KG1 (cell line): ENCODE measurements around the gene FXYD3.

Experiments
- DNase-seq: peaks from one replicate; lab custom pipeline; 2025; lab: John Stamatoyannopoulos, UW

The FXYD3 gene

DNA sequence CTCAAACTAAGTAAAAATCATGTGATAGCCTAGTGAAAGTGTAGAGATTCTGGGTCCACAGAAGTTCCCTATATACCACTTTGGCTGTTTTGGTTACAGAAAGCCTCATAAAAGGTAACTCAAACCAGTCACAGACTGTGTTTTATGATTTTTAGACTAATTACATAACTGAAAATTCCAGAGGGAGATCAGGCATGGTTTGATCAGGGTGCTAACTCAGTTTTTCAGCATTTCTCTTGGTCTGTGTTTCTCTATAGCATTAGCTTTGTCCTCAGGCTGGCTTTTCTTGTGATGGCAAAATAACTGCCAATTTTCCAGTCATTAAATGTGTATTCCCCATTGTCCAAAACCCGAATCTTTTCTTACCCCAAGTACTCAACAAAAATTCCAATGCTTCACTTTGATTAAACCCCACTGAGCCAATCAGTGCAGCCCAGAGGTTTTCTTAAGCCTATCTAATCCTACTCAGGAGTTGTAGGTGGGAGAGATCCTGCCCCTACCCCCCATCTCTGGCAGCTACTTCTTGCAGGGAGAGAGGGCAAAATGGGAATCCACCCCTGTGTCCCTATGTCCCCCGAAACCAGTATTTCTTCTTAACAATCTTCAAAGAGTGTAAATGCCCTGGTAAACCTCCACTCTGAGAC lies 8.6 kb upstream of the FXYD3 start:
- no peak for DNase-seq

- no peak for DNase-seq
These were observed 8.1 kb upstream of the FXYD3 start for GRCh38 chr19:35107545-35107944.

GRCh38 chr19:35108730-35109129 lies 6.9 kb upstream of the FXYD3 start:
- DNase-seq: no peak

- no peak for DNase-seq
These were observed 6.1 kb upstream of the FXYD3 start for GRCh38 chr19:35109395-35110112.

GRCh38 chr19:35110974-35111373 lies 4.6 kb upstream of the FXYD3 start:
- no peak for DNase-seq

- DNase-seq: no peak
These were observed 2.5 kb upstream of the FXYD3 start for GRCh38 chr19:35112995-35113688.

DNA sequence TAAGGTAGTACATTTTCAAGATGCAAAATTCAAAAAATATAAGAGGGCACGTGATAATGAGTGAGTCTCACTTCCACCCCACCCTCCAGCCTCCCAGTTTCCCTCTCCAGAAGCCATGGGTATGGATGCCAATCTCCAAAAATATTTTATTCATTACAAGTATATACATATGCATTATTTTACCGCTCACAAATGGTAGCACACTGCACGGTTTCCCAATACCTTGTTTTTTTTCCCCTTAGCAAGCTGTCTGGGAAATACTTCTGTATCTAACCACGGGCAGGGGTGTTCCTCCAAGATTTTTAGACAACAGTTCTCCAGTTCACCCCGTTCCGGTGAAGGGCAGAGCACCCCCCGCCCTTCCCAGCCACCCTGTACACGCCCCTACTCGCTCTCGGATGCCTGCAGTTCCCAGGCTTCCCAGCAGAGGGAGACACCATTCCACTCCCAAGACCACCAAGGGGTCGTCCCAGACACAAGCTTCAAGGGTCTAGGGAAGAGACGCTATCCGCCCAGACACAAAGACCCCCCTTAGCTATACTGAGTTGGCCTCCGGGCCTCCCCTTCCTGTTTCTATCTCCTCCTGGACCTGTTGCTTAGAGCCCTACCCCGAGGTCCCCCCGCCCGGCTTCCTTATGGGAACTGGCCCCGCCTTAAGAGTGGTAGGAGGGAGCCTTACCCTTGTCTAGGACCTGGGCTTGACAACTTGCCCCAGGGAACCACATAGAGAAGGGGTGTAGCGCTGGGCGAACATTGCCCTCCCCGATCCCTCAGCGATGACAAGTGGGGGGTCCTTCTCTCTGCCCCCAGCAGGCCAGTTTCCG lies 1.1 kb upstream of the FXYD3 start:
- peak; percentile 12 for DNase-seq

- DNase-seq: no peak
These were observed 614 bp downstream of the FXYD3 start for GRCh38 chr19:35116072-35116801.

DNA sequence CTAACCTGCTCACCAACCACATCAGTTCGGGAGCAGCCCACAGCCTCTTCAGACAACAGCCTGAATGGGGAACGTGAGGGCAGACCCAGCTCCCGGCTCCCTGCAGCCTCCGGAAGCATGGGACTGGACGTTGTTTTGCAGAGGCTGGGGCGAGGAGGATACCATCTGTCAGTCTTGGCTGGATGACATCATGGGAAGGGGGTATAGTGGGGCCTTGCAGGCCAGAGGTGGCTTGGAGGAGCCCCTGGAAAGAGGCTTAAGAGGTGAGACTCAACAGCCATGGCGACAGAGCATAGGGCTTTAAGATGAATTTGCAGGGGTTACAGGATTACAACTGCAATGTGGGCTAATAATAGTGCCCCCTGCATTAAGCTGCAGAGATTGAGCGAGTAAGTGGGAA lies 1.5 kb downstream of the FXYD3 start:
- no peak for DNase-seq

- DNase-seq: no peak
These were observed 2.2 kb downstream of the FXYD3 start for GRCh38 chr19:35117799-35118198.

DNA sequence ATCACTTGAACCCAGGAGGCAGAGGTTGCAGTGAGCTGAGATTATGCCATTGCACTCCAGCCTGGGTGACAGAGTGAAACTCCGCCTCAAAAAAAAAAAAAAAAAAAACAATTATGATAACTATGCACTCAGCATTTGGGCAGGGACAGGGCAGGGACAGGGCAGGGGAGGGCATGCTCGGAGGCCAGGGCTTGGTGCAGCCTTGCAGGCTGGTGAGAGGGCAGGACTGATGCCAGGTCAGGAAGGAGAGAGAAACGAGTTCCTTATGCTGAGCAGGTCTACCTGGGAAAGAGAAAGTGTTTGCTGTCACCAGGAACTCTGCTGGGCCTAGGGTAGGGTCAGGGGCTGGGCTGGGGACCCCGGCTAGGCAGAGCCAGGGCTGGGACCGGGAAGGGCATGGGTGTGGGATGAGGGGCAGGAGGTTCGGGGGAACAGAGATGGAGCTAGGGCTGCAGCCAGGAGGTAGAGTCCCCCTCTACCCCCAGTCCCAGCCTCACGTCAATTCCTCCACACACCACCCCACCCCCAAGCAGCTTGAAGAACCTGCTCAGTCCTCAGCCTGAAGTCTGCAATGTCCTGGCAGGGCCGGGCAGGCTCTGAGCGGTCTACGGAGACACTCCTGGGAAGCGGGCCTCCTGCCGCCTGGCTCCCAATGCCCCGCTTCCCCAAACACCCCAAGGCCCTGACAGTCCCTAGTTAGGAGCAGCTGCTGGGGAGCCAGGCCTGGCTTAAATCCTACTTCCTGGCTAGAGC lies 2.8 kb downstream of the FXYD3 start:
- DNase-seq: no peak

- DNase-seq: no peak
These were observed 3.5 kb downstream of the FXYD3 start for GRCh38 chr19:35119091-35119490.

DNA sequence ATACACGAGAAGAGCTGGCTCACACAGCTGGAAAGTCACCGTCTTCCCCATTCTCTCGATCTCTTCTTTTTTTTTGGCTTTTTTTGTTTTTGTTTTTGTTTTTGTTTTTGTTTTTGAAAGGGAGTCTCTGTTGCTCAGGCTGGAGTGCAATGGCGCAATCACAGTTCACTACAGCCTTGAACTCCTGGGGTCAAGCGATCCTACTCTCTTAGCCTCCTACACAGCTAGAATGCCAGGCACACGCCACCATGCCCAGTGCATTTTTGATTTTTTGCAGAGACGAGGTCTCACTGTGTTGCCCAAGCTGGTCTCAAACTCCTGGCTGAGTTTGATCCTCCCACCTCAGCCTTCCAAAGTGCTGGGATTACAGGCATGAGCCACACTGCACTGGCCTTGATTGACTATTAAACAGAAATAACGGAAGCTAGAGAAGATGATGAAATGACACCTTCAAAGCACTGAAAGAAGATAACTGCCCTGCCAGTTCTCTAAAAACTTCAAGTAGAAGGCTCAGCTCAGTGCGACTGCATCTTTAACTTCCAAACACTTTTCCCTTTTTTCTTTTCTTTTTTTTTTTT lies 4.0 kb downstream of the FXYD3 start:
- no peak for DNase-seq

GRCh38 chr19:35120492-35120891 lies 4.9 kb downstream of the FXYD3 start:
- no peak for DNase-seq

GRCh38 chr19:35120898-35121297 lies 5.3 kb downstream of the FXYD3 start:
- DNase-seq: no peak

DNA sequence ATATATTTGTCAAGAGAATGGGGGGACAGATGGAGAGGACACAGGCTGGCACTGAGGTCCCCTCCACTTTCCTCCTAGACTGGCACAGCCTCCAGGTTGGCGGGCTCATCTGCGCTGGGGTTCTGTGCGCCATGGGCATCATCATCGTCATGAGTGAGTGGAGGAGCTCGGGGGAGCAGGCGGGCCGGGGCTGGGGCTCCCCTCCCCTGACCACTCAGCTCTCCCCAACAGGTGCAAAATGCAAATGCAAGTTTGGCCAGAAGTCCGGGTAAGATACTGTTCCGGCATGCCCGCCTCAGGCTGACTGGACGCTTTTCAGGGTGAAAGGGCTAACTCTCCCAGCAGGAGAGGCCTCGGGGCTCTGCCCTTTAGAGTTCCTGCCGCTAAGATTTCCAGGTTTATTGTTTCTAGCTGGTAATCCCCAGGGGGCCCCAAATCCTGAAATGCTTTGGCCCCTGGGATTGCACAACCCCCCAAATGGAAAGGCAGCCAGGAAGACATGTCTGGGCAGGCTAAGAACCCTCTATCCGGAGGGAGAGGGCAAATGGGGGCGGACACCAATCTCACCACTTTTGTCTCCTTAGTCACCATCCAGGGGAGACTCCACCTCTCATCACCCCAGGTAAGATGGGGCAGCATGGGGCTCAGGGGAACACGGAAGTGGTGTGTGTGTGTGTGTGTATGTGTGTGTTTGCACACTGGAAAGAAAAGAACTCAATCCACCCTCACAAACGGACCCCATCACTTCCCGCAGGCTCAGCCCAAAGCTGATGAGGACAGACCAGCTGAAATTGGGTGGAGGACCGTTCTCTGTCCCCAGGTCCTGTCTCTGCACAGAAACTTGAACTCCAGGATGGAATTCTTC lies 7.3 kb downstream of the FXYD3 start:
- DNase-seq: no peak

- DNase-seq: no peak
These were observed 8.0 kb downstream of the FXYD3 start for GRCh38 chr19:35123573-35123972.

DNA sequence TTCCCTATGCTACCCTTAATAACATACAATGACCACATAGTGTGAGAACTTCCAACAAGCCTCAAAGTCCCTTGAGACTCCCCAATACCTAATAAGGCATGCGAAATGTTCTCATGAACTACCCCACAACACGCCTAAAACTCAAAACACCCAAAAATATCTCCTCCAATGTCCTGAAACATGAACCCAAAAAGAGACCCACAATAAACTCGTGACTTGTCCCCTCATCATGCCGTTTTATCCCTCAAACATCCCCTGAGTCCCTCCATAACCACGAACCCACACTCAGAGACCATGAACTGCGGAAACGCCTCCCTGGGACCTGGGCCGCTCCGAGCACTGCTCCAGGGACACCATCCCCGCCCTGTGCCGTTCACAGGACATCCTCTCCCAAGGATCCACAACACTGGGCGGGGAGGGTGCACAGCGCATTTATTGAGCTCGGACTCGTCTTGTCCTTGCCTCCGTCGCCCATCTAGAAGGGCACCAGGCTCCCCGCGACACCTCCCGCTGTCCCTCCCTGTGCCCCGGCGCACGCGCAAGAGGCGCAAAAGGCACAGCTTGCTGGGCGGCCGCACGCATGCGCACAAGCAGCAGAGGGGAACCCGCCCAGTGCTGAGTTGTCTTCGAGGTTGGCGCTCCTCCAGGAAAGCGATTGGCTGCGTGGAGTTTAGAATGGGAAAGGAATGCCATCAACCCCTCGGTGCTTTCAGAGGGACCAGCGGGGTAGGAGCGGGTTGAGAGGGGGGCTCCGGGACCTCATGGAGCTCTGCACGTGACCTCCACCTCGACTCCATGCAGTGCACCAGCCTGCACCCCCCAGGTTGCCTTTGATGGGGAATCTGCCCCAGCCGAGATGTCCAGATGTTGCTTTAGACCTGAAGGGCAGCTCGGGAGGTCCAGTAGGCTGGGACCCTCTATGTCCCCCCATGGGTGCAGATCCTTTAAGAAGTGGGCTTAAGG lies 8.8 kb downstream of the FXYD3 start:
- DNase-seq: no peak
